ENCODE measurements around the gene TECPR2.

The TECPR2 gene

DNA sequence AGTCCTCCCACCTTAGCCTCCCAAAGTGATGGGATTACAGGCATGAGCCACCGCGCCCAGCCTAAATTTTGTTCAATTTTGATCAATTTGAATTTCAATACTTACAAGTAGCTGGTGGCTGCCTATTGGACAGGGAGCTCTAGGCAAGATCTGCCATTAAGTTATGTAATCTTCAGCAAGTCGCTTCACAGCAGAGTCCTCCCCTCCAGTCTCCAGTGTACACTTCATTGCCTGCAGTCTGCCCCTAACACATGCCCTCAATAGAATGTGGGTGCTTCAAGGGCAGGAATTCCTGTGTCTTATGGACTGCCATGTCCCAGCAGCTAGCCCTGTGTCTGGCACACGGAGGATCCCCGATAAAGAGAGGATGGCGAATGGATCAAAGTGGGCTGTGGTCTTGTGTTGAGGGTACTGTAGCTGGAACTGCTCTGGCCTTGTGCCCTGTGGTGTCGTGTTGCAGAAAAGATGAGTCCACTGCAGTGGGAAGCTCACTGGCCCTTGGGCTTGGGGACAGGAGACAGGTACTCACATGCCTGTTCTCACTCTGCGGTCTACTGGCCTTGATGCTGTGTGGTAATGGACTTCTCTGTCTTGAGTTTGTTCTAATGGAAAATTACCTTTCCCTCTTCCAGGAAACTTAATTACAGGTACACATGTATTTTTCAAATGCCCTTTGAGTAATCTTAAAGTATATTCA lies 67.6 kb downstream of the TECPR2 start:
- no peak for DNase-seq

DNA sequence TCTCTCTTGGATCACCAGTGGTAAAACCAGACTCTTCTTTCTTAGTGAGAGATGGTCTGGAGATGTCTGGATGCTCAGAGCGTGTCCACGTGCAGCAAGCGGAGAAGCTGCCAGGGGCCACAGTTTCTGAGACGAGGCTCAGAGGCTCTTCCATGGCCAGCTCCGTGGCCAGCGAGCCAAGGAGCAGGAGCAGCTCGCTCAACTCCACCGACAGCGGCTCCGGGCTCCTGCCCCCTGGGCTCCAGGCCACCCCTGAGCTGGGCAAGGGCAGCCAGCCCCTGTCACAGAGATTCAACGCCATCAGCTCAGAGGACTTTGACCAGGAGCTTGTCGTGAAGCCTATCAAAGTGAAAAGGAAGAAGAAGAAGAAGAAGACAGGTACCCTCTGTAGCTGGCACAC lies 69.0 kb downstream of the TECPR2 start:
- DNase-seq = no peak

DNA sequence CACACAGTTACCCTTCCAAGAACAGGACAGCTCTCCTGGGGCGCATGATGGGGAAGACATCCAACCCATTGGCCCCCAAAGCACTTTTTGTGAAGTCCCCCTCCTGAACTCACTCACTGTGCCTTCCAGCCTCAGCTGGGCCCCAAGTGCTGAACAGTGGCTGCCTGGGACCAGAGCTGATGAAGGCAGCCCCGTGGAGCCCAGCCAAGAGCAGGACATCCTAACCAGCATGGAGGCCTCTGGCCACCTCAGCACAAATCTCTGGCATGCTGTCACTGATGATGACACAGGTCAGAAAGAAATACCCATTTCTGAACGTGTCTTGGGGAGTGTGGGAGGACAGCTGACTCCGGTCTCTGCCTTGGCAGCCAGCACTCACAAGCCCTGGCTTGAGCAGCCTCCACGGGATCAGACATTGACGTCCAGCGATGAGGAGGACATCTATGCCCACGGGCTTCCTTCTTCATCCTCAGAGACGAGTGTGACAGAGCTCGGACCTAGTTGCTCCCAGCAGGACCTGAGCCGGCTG lies 72.0 kb downstream of the TECPR2 start:
- no peak for DNase-seq

DNA sequence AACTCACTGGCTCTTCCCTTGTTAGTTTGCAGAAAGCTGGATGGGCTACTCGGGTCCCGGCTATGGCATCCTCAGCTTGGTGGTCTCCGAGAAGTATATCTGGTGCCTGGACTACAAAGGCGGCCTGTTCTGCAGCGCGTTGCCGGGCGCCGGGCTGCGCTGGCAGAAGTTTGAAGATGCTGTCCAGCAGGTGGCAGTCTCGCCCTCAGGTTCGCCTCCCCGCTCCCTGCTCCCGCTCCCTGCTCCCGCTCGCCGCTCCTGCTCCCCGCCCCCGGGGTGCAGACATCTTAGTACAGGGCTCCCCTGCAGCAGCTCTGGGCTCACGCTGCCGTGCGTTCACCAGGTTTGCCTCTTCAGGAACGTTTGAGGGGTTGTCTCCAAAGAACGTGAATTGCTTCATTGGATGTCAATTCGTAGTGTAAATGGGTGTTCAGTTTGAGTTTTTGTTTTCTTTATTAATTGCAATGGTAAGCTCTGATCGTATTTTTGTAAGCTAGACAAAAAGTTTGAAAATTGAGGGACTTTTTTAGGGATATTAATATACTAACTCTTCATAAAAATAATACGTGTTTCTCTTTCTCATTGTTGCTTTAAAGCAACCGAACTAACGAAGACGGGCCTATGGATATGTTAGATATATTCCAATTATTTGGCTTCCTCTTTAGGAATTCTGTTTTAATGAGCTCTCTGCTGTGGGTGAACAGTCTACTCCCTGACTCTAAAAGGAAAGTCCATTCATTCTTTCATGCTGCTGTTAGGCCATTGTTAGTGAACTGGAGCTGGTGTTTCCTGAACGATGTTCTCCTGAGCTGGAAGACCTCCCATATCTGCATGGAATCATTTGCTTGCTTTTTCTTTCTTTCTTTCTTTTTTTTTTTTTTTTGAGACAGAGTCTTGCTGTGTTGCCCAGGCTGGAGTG lies 75.5 kb downstream of the TECPR2 start:
- no peak for DNase-seq

GRCh38 chr14:102439556-102439955 lies 76.8 kb downstream of the TECPR2 start:
- DNase-seq = no peak

GRCh38 chr14:102440392-102440791 lies 77.7 kb downstream of the TECPR2 start:
- no peak for DNase-seq

DNA sequence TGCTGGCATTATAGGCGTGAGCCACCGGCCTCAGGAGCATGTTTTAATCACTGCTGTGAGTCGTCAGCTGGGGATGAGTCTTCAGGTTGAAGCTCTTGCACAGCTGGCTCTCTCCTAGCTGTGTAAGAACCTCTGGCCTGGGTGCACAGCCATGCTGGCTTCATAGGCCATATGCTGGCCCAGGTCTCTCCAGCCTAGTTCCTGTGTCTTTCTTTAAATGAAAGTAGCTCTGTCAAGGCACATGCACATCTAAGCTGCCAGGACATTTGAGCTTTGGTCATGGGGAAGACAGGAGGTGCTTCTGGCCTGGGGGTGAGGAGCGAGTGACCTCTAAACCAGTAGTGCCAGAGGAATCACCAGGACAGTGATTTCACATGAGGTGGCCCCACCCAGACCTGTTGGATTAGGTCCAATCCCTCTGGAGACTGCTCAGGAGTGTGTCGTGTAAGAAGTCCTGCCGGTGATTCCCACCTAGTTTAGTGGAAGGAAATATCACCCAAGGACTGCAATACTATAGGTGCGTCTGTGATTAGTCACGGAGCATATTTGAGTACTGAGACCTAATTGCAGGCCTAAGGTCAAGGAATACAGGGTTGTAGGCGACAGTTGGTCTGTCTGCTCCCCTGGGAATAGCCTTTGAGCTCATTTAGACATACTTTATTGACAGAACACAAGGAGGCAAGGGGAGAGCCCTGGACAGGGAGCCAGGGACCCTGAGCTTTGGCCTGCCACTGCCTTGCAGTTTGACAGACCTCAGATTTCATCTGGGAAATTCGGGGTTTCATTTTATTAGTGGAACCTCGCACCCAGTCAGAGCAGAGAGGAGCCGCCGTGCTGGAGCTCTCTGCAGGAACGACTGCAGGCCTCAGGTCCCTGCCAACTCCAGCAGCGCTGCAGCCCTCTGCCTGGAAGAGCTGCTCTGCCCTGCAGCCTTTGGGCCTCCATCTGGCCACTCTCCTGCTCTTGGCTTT lies 79.8 kb downstream of the TECPR2 start:
- DNase-seq = no peak

GRCh38 chr14:102445066-102445465 lies 82.3 kb downstream of the TECPR2 start:
- no peak for DNase-seq

DNA sequence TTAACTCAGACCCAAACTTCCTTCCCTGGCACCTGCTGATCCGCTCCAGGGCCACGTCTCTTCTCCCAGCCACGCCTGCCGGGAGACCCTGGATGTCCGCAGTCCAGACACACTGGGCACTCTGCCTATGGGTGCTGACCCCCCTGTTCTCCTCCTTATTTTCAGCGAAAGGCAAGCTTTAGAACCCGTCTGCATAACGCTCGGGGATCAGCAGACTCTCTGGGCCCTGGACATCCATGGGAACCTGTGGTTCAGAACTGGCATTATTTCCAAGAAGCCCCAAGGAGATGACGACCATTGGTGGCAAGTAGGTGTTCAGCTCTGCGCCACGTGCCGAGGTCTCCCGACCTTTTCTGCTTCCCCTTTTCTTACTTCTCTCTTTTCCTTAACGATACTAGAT lies 82.9 kb downstream of the TECPR2 start:
- DNase-seq = no peak

GRCh38 chr14:102450206-102451063 lies 87.7 kb downstream of the TECPR2 start:
- no peak for DNase-seq

GRCh38 chr14:102451064-102451352 lies 88.3 kb downstream of the TECPR2 start:
- no peak for DNase-seq

- no peak for DNase-seq
Observed at GRCh38 chr14:102452302-102452701, 89.6 kb downstream of the TECPR2 start.

DNA sequence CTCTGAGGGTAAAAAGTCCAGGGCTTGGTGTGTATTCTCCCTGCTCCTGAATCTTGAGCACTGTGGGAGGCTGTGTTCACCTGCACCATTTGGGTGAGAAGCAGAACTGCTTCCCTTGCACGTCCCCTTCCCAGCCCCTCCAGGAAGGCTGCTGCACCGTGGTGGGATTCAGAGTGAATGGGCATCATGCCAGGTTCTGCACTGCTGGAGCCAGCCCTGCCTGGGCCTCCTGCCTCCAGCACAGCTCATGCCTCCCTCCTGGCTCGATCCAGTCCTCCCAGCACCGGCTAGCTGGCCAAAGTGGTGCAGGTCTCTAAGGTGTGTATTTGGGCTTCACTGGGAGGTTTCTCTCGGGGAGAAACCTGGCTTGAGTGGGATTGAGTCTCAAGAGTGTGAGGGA lies 92.0 kb downstream of the TECPR2 start:
- no peak for DNase-seq

GRCh38 chr14:102457509-102457908 lies 94.8 kb downstream of the TECPR2 start:
- no peak for DNase-seq

DNA sequence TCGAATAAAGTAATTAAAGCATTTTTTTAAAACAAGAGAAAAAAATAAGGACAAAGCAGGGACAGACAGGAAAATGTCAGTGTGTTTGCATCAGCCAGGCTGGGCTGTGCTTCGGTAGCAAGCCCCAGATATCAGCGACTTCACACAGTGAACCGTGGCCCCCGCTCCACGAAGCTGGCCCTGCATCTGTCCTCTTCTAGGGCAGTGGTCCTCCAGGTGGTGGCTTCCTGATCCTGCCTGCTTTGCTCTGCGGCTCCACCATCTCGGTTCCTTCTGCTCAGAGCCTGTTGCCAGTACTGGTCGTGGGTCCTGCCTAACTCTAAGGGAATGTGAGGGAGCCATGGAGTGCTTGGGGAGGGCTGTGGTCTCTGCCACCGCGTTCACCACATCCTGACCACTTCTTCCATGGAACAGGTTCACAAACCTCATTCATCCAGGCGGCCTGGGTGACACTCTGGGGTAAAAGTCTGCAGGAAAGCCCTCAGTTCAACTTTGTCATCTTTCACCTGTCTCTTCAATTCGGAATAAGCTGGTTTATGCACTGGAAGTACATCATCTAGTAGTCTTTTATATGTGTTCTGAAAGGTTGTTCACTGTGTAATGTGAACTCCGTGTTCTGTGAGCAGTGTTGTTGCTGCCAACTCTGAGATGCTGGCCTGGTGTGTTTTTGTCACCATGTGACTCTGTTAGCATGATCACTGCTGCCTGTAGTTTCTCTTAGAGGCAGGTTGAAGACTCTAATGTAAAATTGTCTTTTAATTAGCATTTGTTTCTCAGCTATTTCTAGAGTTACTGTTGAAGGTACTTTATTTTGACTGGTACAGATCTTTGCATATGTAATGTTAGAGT lies 99.0 kb downstream of the TECPR2 start:
- DNase-seq = no peak

DNA sequence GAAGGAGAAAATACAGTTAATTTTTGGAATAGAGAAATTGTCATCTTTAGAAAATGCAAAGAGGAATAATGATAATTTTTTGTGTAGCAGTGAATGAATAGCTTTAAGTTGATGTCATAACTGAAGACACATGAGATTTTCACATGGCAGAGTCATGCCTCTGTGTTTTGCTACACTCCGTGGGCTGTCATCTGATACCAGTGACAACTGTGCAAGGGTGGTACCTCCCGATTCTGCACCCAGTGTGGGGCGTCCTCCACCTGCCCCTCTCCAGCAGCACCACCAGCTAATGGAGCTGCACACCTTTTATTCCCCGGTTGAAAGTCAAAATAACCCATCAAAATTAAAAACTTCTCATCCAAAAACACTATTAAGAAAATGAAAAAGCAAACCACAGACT lies 99.7 kb downstream of the TECPR2 start:
- no peak for DNase-seq

DNA sequence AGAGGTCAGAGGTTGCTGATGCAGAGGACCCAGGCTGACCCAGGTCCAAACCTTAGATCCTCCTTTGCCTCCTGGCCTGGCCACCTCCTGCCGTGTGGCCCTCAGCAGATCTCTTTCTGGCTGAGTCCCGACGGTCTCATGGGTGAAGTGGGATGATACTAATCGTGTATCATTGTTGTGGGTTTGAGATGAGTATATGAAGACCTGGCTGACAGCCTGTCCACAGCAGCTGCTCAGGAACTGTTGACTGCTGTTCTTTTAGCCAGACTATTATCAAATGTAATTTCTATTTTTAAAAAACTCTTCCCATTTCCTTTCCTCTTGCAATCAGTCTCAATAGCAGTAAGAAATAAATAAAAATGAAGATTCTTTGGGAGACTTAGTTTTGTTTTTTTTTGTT lies 101.3 kb downstream of the TECPR2 start:
- no peak for DNase-seq

DNA sequence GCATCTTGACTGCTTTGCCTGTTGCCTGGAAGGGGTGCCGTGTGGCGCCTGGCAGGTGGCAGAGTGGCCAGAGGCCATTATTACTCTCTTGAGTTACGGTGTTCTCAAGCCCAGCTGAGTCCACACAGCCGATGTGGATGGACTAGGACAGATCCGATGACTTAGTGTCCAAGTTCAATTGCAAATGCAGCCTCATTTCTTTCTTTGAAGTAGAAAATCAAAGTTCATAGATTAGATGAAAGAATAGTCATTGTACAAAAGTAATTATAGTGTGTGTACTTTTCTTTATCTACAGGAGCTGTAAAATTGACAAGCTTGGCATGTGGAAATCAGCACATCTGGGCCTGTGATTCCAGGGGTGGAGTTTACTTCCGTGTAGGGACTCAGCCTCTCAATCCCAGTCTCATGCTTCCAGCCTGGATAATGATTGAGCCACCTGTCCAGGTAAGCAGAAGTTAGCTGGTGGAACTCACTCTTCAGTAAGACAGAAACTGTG lies 102.2 kb downstream of the TECPR2 start:
- DNase-seq = no peak

GRCh38 chr14:102469261-102469660 lies 106.5 kb downstream of the TECPR2 start:
- DNase-seq = no peak

DNA sequence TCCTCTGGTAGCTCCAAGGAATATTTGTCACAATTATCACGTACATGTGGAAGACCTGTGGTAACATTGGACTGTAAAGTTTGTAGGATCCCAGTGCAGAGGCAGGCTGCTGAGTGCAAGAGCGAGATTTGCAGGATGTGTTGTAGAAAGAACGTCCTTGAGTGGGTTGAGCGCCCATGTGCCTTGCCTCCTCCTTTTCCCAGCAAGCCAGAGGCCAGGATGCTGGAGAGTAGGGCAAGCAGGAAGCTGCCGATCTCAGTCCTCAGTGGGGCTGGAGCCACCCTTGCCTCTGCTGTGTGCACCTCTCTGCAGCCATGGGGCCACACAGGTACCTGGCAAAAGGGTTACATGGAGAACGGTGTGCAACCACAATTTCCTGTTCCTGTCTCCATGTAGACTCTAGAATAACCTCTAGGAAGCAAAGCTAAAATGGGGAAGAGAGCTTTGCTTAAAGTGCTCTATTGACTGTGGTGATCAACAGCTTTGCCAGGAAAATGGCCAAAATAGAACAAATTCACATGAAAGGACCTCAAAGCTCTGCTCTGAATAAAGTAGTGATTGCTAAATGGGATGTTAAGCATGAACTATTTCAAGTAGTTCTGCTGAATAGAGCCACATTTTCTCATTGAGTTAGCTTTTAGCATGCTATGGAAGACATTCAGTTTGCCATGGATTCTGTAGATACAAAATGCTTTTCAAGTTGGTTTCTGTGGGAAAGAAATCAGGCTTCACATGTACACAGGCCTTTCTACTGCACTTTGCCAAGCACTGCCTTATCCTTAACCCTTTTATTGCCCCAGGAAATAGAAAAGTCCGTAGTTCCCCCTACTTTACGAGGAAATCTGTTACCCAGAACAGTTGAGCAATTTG lies 109.4 kb downstream of the TECPR2 start:
- DNase-seq = no peak

Data from NCI-H187 treated with DMSO at 0.1 percent for 48 hours (cell line).